ENCODE results near the gene APOBEC3A.
"Not testable (repeated sequence)": the region's sequence is repeated elsewhere in the genome, so short reads cannot be mapped to it uniquely, and the experiment has no call there.

Gene APOBEC3A

DNA sequence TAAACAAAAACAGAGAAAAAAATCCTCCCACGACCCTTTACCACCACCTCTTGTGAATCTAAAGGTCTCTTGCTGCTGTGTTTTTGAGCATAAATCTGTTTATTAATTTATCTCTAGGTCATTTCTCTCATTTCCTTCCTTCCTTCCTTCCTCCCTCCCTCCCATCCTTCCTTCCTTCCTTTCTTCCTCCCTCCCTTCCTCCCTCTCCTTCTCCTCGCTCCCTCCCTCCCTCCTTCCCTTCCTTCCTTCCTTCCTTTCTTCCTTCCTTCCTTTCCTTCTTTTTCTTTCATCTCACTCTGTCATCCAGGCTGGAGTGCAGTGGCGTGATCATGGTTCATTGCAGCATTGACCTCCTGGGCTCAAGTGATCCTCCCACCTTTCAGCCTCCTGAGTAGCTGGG, 13.5 kb upstream of the APOBEC3A start:
- DNase-seq = no peak

DNA sequence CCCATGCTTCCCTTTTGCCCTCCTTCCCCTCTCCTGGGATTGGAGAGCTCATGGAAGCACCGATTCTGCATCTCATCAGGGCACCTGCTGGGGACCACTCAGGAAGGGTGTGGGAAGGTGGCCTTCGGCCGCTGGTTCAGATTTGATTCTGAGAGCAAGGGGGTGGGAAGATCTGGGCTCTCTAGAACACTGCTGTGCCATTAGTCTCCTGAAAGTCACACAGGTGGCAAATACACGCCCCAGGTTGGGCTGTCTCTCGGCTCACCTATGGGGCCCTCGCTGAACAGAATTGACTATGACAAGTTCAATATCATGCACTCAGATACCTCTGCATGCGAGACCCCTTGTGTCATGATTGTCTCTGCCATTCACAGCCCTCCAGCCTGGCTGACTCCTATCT, 12.8 kb upstream of the APOBEC3A start:
- no peak for DNase-seq

- DNase-seq = not testable (repeated sequence)
Measured at GRCh38 chr22:38945706-38946338, 11.6 kb upstream of the APOBEC3A start.

DNA sequence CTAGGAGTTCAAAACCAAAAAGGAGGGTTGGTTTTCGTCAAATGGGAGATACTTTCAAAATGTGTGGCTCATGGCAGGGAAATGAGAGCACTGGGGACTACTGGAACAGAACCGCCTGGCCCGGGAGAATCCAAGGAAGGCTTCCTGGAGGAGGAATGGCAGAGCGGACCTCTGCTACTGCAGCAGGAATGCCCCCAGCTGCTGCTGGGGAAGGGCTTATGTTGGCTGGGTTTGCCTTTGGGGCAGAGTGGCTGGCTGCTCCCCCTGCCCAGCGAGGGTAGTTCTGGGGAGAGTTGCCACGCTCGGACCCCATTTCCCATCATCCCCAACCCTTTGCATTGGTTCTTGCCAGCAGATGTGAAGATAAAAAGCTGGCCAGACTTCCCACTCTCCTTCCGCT, 10.6 kb upstream of the APOBEC3A start:
- no peak for DNase-seq

DNA sequence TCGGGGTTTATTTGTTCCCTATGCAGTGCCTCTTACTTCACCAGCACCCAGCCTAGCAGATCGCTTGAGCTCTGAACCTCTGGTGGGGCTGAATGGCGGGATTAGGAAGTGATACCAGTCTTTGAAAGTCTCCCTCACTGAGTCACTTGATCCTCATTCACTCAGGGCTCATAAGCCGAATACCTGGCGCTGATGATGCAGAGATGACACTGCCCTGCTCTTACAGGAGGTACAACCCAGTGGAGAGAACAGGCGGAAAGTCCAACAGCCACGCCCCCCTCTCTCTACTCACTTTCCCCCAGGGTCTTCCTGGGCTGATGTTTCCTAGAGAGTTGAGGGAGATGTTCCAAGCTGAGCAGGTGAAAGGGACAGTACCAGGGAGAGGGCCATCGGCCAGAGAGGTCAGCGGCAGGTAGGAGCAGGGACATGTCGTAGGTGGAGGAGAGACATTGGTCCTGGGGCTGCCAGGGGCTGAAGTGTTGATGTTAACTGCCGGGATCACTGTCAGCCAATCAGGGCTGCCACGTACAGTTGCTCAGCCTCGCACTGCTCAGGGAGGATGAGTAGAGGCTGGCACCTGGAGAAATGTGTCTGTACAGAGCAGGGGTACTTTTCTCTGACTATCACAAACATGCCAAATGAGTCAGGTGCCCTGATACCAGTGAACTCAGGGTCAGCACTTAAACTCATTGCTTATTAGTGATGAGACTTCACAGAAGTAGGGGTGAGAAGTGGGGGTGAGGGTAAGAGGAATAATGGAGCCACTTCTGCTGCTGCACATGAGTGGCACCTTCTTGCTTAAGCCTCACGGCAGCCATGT, 9.9 kb upstream of the APOBEC3A start:
- no peak for DNase-seq

- no peak for DNase-seq
Measured at GRCh38 chr22:38948181-38948940, 9.0 kb upstream of the APOBEC3A start.

- DNase-seq = no peak
Measured at GRCh38 chr22:38949889-38950405, 7.5 kb upstream of the APOBEC3A start.

DNA sequence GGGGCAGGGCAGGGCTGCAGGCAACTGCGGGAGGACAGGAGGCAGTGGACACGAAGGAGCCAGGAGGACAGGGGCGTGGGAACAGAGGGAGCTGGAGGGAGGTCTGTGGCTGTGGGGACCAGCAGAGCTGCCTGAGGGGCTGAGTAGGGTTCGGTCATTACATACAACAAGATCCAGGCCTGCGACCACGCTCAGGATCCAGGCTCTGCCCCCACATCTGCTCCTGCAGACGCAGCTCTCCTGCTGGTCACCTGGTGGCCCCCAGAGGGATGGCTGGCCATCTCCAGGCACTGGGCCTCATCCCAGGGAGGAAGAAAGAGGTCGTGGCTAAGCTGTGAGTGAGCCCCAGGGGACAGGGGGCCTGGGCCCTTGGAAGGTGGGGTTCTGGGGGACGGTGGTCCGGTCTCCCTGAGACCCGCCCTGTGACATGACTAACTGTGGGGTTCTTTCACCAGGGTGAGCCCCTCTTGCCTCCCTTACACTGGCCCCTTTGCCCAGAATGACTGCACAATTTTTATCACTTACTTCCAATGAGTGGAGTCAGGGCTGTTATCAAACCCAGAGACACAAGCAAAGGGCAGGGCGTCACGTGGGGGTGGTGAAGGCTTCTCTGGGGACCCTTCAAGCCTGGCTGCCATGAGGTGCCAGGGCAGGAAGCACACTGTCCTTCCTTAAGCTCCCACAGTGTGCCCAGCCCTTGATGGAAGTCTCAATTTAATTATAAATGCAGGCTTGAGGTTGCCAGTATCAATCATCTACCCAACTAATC, 6.7 kb upstream of the APOBEC3A start:
- no peak for DNase-seq

DNA sequence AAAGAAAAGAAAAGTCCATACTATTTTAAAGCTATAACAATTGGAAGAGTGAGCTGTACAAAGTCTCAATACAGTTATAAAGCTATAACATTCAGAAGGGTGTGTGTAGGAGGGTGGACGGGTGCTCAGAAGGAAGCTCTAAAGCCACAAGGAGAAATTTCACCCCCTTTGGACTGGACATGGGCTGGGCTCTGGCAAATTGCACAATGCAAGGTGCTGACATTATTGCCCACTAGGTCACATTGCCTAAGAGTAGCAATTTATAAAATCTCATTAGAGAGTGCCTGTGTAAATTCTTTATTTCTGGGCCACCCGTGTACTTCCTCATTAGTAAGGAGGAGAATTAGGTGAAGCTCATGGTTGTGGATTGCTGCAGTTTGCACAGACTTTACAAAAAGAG, 5.7 kb upstream of the APOBEC3A start:
- DNase-seq = no peak

- DNase-seq = no peak
Measured at GRCh38 chr22:38952281-38952993, 5.0 kb upstream of the APOBEC3A start.

DNA sequence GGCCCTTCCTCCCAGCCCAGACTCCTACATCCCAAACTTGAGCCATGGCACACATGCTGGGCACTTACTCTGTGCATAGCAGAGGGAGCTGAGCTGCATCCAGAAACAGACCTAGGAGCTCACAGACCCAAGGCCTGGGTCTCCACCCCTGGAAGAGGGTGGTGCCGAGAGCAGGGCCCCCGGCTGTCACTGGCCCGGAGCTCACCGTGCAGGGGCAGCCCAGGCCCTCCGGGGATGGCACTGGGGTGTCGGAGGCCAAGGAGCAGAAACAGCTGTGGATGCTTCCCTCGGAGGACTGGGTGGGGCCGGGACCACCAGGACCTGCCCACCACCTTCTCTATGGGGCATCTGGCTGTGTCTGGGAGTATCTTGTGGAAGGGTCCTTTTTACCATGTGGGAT, 4.3 kb upstream of the APOBEC3A start:
- DNase-seq = no peak

DNA sequence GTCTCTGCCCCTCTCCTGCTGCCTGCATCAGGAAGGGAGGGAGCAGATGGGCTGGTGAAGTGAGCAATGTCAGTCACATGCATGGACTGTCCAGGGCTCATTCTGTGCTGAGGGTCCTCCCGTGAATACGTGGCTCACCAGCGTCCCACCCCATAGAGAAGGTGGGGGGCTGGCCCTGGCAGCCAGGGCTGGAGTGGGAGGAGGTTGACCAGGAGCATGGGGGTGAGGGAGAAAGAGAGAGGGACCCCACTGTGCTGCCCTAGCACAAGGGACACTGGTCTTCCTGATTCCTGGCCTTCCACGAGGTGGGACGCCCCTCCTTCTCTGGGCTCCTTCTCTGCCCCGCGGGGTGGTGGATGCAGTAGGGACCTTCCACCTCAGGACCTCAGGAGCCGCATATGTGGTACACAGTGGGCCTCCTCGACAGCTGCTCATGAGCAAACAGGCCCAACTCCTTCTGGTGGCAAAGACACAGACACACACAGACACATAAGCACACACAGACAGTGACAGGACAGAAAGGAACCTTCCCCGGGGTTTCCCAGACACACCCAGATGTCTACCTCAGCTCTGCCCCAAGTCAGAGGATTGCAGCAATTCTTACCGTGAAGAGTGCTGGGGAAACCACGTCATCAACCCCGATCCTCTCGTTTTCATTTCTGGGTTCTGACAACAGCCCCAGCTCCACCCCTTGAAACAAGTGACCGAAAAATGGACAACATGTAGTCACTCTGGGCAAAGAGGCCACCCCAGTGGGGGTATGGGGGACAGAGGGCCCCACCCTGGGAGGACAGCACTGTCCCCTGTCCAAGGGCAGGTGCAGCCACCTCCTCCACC, 3.6 kb upstream of the APOBEC3A start:
- peak; percentile 89 for DNase-seq

GRCh38 chr22:38954414-38955043, 2.9 kb upstream of the APOBEC3A start:
- no peak for DNase-seq

- DNase-seq = no peak
Measured at GRCh38 chr22:38955250-38955905, 2.0 kb upstream of the APOBEC3A start.

DNA sequence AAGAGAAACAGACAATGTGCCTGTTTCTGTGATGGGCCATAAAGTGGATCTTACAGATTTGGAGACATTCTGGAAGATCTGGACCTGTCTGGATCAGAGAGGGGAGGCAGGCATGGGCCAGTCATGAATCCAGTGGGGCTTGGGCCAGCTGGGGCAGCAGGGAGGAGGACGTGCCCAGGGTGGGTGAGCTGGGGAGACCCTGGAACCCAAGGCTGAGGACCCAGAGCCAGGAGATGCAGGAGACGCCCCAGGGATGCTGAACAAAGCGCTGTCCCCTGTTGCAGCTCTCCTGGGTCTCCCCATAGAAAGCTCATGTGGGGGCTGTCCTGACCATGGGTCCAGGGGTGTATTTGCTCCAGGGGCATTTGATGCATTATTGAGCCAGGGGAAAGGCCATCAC, 1.5 kb upstream of the APOBEC3A start:
- DNase-seq = no peak

DNA sequence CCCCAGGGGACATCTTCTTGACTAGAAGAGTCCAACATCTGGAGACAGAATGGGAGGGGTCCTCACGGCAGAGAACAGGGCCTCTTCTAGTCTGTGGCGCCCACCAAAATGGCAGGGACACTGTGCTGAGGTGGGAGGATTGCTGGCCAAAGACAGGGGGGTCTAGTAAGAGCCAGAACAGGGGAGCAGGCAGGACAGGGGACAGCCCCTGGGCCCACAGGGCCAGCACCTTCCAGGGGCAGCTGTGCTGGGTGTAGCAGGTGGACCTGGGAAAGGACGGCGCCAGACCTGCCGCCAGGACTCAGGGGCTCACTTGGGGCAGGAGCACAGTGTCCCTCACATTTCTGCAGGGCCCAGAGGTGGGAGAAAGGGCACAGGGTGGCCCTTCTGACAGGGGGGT, 858 bp upstream of the APOBEC3A start:
- DNase-seq = no peak

DNA sequence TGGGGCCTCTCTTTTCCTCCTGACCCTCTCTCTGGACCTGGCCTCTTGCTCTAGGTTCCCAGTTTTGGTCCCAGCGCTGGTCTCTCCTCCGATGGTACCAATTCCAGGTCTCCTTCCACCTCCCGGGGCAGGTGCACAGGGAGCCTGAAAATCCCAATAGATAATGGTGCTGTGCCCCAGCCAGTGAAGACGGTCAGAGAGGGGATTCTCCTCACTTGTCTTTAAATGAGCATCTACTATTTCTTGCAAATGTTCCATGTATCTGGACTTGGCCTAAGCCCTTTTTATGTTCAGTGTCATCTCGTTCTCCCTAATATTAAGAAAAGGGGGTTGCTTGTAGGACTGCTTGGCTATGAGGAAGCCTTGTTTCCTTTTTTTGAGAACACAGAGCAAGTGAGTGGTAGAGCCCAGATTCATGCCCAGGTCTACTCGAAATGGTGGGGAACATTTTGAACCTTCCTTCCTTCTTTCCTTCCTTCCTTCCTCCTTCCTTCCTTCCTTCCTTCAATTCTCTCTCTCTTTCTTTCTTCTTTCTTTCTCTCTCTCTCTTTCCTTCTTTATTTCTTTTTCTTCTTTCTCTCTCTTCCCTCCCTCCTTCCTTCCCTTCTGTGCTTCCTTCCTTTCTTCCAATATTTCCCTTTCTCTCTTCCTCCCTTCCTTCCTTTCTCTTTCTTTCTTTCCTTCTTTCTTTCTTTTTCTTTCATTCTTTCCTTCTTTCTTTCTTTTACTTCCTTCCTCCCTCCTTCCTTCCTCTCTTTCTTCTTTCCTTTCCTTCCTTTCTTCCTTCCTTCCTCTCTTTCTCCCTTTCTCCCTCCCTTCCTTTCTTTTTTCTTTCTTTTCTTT, 620 bp downstream of the APOBEC3A start:
- no peak for DNase-seq

- not testable (repeated sequence) for DNase-seq
Measured at GRCh38 chr22:38958651-38958943, 1.2 kb downstream of the APOBEC3A start.

- DNase-seq = no peak
Measured at GRCh38 chr22:38959590-38959989, 2.2 kb downstream of the APOBEC3A start.
